OCI-LY1 (cell line): Measurements from ENCODE around the gene S1PR2.

ENCODE experiments used
- H2AFZ ChIP-seq: fragments of 200-600 bp; sonication (generic), shearing (Covaris generic); 2 replicates; pipeline ENCODE4 v1.6.0; 2014; ENCODE audit warnings: antibody characterized with exemption, mild to moderate bottlenecking, low read length
- H3F3A ChIP-seq: fragments of 200-600 bp; sonication (generic), shearing (Covaris generic); 2 replicates; pipeline ENCODE4 v1.6.0; 2014; ENCODE audit warnings: mild to moderate bottlenecking, antibody characterized with exemption, low read length, moderate library complexity; ENCODE audit not compliant: insufficient read depth
- H3K27ac ChIP-seq: fragments of 200-600 bp; sonication (generic); 2 replicates; pipeline ENCODE4 v1.5.1; 2014; ENCODE audit warnings: low read length, mixed run types, mild to moderate bottlenecking, low read depth; ENCODE audit not compliant: poor library complexity, severe bottlenecking
- H3K27me3 ChIP-seq: fragments of 200-600 bp; sonication (generic); 2 replicates; pipeline ENCODE4 v1.6.0; 2014; ENCODE audit warnings: antibody characterized with exemption, mild to moderate bottlenecking, low read length, moderate library complexity; ENCODE audit not compliant: insufficient read depth
- H3K36me3 ChIP-seq: fragments of 200-600 bp; sonication (generic); 2 replicates; pipeline ENCODE4 v1.6.1; 2014; ENCODE audit warnings: mild to moderate bottlenecking, antibody characterized with exemption, low read length, moderate library complexity, mixed read lengths; ENCODE audit not compliant: insufficient read depth
- H3K4me1 ChIP-seq: fragments of 200-600 bp; sonication (generic); 2 replicates; pipeline ENCODE4 v1.5.1; 2014; ENCODE audit warnings: mild to moderate bottlenecking, low read length, moderate library complexity; ENCODE audit not compliant: insufficient read depth, severe bottlenecking
- H3K4me2 ChIP-seq: fragments of 200-600 bp; sonication (generic), shearing (Covaris generic); 2 replicates; pipeline ENCODE4 v1.6.1; 2014; ENCODE audit warnings: low read length
- H3K4me3 ChIP-seq: fragments of 200-600 bp; sonication (generic); 2 replicates; pipeline ENCODE4 v1.5.1; 2014; ENCODE audit warnings: low read length, low read depth, mild to moderate bottlenecking, mixed read lengths; ENCODE audit not compliant: poor library complexity, severe bottlenecking
- H3K79me2 ChIP-seq: fragments of 200-600 bp; shearing (Covaris generic); 2 replicates; pipeline ENCODE4 v1.6.1; 2016; ENCODE audit warnings: mixed run types, low read length, mixed read lengths; ENCODE audit not compliant: insufficient read depth
- H3K9ac ChIP-seq: fragments of 200-600 bp; sonication (generic), shearing (Covaris generic); 2 replicates; pipeline ENCODE4 v1.6.1; 2014; ENCODE audit warnings: mild to moderate bottlenecking, low read length, mixed read lengths
- H3K9me2 ChIP-seq: fragments of 200-600 bp; sonication (generic), shearing (Covaris generic); 2 replicates; pipeline ENCODE4 v1.6.1; 2014; ENCODE audit warnings: low read depth, mild to moderate bottlenecking, low read length, mixed read lengths
- H3K9me3 ChIP-seq: fragments of 200-600 bp; shearing (Covaris generic); 2 replicates; pipeline ENCODE4 v1.6.1; 2014; ENCODE audit warnings: low read length, mixed read lengths
- H4K20me1 ChIP-seq: fragments of 200-600 bp; sonication (generic), shearing (Covaris generic); 2 replicates; pipeline ENCODE4 v1.6.0; 2016; ENCODE audit warnings: mild to moderate bottlenecking, low read length; ENCODE audit not compliant: insufficient read depth
- CTCF ChIP-seq: fragments of 200-600 bp; sonication (generic), shearing (Covaris generic); IDR thresholded peaks from 2 replicates; pipeline ENCODE4 v1.5.1; 2017; ENCODE audit warnings: mild to moderate bottlenecking, antibody characterized with exemption, low read length, moderate library complexity, mixed read lengths
- EZH2 ChIP-seq: fragments of 200-600 bp; sonication (generic), shearing (Covaris generic); IDR thresholded peaks from 2 replicates; pipeline ENCODE4 v1.8.0; 2017; ENCODE audit warnings: borderline replicate concordance, mixed run types, mild to moderate bottlenecking, antibody characterized with exemption, low read length, moderate library complexity, mixed read lengths

The S1PR2 gene

GRCh38 chr19:10230861-10231611 lies at the start of gene S1PR2:
Gene S1PR2 (minus strand): TSS chr19:10231331. CDS start chr19:10224905, 6,426 bp downstream.
- H3K36me3 ChIP-seq: peaks cover 32% of the 10 kb centered on the region; the same call in 1 of the 2 replicates
- peaks cover 76% of the 10 kb centered on the region for H3K4me1 ChIP-seq
- peaks cover 8% of the 10 kb centered on the region; the same call in 1 of the 2 replicates for H3F3A ChIP-seq
- H3K9me3 ChIP-seq: no peaks in the 10 kb centered on the region
- H3K27ac ChIP-seq: peak within 1 kb of the TSS; percentile 98
- peak within 1 kb of the TSS; percentile 69 for H3K4me2 ChIP-seq
- H3K4me3 ChIP-seq: peak within 1 kb of the TSS; percentile 96
- peaks cover 48% of the 10 kb centered on the region for H3K79me2 ChIP-seq
- no peaks in the 10 kb centered on the region for H3K27me3 ChIP-seq
- no peaks in the 10 kb centered on the region for H3K9me2 ChIP-seq
- H2AFZ ChIP-seq: no peak within 1 kb of the TSS
- H3K9ac ChIP-seq: peak within 1 kb of the TSS; percentile 91
- H4K20me1 ChIP-seq: no peaks in the 10 kb centered on the region
- TF ChIP-seq EZH2 (no peak), CTCF (no peak)

- Histone ChIP-seq H3K27ac (no peak overlapping the region), H3K9me2 (no peaks in the 10 kb centered on the region), H3K4me3 (no peak overlapping the region), H3K9ac (no peak overlapping the region), H3K4me1 (no peaks in the 10 kb centered on the region), H3F3A (no peaks in the 10 kb centered on the region), H3K9me3 (no peaks in the 10 kb centered on the region), H3K79me2 (no peaks in the 10 kb centered on the region), H3K27me3 (no peaks in the 10 kb centered on the region), H3K36me3 (peaks cover 3% of the 10 kb centered on the region), H4K20me1 (no peaks in the 10 kb centered on the region), H3K4me2 (no peak overlapping the region), H2AFZ (no peak overlapping the region)
- TF ChIP-seq CTCF (no peak), EZH2 (no peak)
Measured at GRCh38 chr19:10279737-10280442, 48.8 kb upstream of the S1PR2 start.

- H4K20me1 ChIP-seq: no peaks in the 10 kb centered on the region
- H3K4me3 ChIP-seq: no peak overlapping the region
- H3K9me3 ChIP-seq: no peaks in the 10 kb centered on the region
- no peaks in the 10 kb centered on the region for H3K4me1 ChIP-seq
- H2AFZ ChIP-seq: no peak overlapping the region
- no peak overlapping the region for H3K9ac ChIP-seq
- no peaks in the 10 kb centered on the region for H3K9me2 ChIP-seq
- no peak overlapping the region for H3K4me2 ChIP-seq
- H3K27ac ChIP-seq: no peak overlapping the region
- no peaks in the 10 kb centered on the region for H3K79me2 ChIP-seq
- H3F3A ChIP-seq: no peaks in the 10 kb centered on the region
- no peaks in the 10 kb centered on the region; the same call in 1 of the 2 replicates for H3K36me3 ChIP-seq
- H3K27me3 ChIP-seq: no peaks in the 10 kb centered on the region
- TF ChIP-seq EZH2 (no peak), CTCF (no peak)
Measured at GRCh38 chr19:10278935-10279334, 47.8 kb upstream of the S1PR2 start.
